ENCODE results near the gene ADNP.
"Not testable (repeated sequence)": the region's sequence is repeated elsewhere in the genome, so short reads cannot be mapped to it uniquely, and the experiment has no call there.

Gene ADNP

DNA sequence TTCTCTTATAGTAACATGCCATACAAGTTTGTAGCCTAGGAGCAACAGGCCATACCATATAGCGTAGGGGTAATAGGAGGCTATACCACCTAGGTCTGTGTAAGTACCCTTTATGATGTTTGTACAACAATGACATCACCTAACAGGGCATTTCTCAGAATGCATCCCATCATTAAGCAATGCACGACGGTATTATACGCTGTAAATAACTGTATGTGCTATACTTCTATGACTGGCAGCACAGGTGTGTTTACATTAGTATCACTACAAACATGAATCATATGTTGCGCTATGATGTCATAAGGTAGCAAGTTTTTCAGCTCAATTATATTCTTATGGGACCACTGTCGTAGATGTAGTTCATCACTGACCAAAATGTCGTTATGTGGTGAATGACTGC is 31.0 kb downstream of the ADNP start:
- no peak for DNase-seq (ENCODE audit: low spot score)

DNA sequence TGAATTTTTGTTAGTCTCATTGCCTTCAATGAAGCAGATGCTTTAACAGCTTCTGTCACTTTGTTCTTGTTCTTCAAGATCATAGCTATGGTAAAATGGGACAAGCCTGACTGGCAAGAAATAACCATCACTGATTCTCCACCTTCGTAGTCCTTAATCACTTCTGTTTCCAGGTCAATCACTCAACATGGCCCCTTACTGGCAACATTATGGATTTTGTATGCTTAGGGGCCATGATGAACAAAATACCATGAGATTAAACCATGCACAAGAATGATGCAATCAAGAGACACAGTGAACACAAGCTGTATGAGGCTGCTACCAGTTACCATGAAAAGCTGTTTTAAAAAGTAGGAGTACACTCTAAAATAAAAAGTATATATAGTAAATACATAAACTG is 32.8 kb downstream of the ADNP start:
- DNase-seq (ENCODE audit: low spot score): no peak

DNA sequence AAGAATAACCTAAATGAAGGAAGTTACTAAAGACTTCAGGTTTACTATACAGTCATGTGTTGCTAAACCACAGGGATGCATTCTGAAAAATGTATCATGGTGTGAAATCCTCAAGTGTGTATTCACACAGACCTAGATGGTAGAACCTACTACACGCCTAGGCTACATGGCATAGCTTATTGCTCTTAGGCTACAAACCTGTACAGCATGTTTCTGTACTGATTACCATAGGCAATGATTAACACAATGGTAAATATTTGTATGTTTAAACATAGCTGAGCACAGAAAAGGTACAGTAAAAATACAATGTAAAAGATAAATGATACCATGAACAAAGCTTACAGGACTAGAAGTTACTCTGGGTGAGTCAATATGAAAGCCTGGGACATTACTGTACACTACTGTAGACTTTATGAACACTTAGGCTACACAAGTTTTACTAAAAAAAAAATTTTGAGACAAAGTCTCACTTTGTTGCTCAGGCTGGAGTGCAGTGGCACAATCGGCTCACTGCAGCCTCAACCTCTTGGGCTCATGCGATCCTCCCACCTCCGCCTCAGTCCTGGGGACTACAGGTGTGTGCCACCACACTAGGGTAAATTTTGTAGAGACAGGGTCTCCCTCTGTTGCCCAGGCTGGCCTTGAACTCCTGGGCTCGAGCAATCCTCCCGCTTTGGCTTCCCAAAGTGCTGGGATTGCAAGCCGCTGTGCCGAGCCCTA is 36.0 kb downstream of the ADNP start:
- no peak for DNase-seq (ENCODE audit: low spot score)

DNA sequence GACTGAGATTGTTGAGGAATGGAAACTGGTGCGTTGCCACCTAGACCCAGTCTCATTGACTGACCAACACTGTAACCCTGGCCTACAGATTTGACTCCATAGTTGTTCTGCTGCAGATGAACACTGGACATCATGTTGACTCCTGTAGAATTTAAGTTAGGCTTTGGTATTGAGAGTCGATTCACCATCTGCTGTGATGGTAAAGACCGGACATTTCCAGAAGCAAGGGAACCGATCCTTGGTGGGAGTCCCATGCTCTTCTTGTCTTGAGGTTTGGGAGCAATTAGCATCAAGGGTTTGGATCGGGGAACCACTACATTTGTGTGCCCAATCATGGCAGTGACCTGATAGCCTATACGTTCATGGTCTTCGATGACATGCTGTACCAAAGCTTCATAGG is 37.6 kb downstream of the ADNP start:
- DNase-seq (ENCODE audit: low spot score): no peak

DNA sequence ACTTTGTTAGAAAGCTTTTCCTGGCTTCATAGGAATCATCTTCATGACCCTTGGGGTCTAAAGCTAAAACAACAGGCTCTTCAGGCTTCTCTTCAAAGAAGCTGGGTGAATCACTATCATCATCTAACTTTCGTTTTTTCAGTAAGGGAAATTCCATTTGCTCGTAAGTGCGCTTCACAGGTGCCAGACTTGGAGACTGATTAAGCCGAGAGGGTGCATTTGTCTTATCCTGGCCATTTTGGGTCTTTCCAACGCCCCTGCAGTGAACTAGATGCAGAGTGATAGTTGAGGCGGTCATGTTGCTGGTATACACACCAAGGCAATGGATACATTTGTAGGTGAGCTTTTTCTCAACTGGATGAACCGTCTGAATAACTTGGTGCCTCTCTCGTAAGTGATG is 38.8 kb downstream of the ADNP start:
- DNase-seq (ENCODE audit: low spot score): no peak

DNA sequence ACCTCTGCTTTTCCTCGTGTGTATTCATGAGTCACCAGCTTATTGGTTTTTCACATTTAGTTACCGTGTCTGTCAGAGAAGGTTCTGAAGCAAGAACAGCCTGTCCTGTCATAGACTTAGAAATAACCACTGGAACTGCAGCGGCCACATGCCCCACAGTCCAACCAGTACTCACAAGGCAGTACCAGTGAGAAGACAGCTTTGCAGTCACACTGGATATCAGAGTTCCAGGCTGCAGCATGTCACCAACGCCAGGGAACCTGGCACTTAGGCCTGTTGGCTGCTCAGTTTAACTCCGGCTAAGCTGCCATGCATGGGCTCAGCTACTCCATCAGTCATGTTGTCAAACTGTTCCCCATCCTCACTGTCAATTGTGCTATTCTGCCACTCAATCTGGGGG is 40.1 kb downstream of the ADNP start:
- no peak for DNase-seq (ENCODE audit: low spot score)

DNA sequence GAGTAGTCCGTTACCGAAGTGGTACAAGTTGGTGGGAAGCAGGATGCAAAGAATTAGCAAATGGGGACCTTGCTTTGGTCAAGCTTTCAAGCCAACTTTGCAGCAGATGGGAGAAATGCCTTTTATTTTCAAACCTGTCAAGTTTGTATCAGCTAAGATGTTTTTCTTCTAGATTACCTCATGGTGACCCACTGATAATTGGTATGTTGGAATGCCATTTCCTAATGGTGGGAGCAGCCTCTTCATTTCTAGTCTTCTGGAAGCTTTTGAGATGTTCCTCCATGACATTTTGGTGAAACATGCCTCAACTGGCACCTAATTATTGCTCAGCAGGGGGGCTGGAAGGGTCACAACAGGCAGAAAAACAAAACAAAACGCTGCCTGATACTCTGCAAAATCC is 43.7 kb downstream of the ADNP start:
- DNase-seq (ENCODE audit: low spot score): no peak

DNA sequence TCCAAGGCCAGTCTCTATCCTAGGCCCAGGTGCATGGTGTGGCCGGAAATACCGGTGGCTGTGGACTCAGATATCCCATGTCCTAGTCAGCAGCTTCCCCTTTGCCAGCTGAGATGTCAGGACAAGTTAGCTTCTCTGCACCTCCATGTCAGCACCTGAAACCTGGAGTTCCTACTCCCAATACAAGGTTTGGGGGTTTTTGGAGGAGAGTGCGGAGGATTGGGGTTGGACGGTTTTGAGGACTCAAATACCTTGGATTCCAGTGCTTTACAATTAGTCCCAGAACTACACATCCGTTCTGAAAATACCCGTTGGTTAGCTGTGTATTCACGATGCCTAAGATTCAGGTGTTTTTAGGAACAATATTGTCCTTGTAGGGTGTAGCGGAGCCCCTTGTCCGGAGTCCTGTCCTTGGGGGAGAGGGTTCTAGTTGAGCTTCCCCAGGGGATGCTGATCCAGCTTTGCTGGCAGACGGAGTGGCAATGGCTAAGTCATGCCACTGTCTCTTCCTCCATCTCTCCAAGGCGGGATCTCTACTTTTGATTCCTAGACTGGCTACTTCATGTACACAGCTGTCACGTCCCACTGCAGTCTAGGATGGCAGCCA is 45.0 kb downstream of the ADNP start:
- DNase-seq (ENCODE audit: low spot score): no peak

DNA sequence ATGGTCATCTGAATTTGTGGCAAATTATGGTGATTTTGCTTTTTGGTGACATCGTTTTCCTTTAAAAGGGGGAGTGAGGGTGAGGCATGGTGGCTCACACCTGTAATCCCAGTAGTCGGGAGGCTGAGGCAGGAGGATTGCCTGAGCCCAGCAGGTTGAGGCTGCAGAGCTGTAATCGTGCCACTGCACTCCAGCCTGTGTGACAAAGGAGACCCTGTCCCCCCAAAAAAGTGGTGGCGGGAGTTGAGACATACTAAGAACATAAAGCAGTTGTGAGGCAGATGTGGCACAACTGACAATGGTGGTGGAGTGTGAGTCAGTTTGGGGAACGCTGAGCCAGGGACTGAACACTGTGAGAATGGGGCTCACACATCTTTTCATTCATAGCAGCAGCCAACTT is 45.5 kb downstream of the ADNP start:
- DNase-seq (ENCODE audit: low spot score): no peak

DNA sequence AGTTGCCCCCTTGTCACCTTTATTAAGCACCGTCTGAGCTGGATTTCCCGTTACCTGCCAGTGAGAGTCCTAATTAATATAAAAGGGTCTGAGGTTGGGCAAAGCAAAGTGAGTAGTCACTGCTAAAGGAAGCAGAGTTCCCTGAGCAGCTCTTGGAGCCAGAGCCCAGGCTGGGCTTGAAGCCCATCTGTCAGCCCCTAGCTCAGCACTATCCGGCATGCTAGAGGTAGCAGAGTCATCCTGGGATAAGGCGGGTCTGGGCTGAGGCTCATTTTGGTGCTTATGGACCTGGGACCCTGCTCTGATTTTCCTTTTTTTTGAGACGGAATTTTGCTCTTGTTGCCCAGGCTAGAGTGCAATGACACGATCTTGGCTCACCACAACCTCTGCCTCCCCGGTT is 46.2 kb downstream of the ADNP start:
- DNase-seq (ENCODE audit: low spot score): no peak

DNA sequence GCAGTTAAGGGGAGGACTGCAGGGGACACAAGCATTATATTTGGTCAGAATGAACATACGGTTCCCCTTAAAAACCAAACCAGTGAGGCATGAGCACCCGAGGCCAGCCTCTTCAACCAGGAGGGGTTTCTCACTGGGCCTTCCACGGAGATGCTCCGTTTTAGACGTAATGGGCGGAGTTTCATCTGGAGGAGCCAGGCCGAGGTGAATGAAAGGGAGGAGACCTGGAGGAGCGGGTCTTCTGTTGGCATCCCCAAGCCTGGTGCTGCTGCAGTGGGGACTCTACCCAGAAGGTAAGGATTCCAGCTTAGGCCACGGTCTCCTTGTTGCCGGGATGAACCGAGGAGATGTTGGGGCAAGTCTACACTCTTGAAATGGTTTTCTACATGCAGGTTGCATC is 47.4 kb downstream of the ADNP start:
- DNase-seq (ENCODE audit: low spot score): no peak

DNA sequence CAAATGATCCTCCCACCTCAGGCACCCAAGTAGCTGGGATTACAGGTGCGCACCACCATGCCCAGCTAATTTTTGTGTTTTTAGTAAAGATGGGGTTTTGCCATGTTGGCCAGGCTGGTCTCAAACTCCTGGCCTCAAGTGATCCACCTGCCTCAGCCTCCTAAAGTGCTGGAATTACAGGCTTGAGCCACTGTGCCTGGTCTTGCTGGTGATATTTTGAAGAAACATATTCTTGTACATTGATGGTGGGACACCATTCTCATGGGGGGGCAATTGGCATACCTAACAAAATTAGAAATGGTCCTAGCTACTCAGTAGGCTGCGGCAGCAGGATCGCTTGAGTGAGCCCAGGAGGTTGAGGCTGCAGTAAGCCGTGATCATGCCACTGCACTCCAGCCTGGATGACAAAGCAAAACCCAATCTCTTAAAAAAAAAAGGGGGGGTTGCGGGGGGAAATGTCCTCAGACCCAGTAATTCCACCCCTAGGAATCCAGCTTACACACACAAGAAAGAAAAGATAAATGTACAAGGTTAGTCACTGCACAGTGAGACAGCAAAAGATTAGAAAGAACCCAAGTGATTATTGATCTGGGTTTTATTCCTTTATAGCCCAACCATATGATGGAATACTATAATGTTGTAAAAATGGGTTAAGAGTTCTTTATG is 49.3 kb downstream of the ADNP start:
- not testable (repeated sequence) for DNase-seq (ENCODE audit: low spot score)

DNA sequence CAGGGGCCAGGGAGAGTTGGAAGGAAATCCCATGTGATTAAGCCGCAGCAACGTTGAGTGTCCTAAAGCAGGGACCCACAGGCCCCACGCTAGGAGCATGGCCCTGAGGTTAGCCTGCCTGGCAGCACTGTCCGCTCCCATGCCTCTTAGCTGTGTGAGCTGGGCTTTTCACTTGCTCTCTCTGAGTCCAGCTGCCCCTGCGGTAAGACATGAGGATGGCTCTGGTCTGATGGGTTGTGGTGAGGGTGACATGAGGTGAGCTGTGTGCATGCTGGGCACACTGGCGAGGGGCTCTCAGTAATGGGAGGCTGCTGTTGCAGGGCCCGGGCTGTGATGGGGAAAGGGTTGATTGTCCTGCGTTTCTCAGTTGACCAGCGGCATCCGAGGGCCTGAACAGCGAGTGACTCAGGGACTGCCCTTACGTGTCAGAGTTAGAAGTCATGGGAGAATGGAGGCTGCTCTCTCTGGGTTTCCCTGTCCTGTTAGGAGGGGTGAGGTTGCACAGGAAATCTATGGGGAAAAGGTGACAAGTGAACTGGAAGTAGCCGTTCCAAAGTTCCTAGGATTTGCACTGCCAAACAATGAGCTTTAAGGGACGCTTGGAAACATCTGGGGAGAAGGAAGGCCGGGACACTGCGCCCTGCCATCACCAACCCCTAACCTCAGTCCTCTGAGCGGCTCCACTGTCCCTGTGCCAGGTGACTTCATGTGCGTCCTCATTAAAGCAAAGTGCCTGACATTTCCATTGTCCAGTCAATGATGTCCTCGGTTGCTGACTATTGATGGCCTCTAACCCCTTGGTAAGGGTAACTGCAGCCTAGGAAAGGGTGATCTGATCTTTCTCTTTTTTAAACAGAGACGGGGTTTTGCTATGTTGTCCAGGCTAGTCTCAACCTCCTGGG is 51.3 kb downstream of the ADNP start:
- no peak for DNase-seq (ENCODE audit: low spot score)

DNA sequence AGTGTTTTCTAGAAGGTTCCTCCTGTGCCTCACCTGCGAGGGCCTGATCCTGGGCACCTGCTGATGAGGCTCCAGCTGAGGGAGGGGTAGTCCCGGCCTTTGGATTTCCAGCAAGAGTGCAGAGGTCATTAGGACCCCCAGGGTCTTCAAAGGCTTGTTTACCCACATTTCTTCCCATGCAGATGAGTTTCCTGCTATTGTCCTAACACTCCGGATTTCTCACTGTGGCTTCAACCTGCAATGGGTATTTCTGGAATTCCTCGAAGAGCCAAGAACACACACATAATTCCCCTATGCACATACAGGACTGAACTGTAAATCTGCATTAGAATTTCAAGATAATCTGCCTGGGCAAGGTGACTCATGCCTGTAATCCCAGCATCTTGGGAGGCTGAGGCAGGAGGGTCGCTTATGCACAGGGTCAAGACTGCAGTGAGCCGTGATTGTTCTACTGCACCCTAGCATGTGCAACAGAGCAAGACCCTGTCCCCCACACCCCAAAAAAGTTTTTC is 53.9 kb downstream of the ADNP start:
- DNase-seq (ENCODE audit: low spot score): no peak

DNA sequence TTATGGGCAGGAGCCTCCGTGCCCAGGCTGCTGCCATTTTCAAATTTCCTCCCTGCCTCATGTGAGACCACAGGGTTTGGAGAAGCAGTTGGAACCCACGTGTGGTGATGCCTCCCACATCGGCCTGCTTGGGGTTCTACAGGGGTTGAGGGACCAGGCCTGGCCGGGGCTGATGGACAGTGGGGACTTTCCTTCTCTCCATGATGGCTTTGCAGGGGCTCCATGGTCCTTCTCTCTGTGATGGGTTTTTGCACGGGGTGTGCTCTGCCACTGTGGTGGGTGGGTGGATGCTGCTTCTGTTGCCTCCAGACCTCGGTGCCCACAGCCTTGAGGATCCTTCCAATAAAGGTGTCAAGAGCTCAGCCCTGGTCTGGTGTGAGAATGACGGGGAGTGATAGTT is 54.4 kb downstream of the ADNP start:
- no peak for DNase-seq (ENCODE audit: low spot score)

DNA sequence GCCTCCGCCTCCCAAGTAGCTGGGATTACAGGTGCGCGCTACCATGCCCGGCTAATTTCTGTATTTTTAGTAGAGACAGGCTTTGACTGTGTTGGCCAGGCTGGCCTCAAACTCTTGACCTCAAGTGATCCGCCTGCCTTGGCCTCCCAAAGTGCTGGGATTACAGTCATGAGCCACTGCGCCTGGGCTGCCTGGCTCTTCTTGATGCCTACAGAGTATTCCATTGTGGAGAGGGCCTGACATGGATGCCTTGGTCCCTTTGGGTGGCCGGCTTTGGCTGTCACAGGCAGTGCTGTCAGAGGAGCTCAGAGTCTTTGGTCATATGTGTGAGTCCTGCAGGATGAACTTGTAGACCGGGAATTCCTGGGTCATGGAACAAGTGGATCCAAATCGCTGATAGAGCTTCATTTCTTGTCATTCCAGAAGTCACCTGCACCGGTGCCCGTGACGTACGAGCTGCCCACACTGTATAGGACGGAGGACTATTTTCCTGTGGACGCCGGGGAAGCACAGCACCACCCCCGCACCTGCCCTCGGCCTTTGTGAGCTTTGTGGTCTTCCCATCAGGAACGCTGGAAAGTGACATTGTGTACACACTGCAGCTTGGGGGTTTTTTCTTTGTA is 55.1 kb downstream of the ADNP start:
- DNase-seq (ENCODE audit: low spot score): no peak

DNA sequence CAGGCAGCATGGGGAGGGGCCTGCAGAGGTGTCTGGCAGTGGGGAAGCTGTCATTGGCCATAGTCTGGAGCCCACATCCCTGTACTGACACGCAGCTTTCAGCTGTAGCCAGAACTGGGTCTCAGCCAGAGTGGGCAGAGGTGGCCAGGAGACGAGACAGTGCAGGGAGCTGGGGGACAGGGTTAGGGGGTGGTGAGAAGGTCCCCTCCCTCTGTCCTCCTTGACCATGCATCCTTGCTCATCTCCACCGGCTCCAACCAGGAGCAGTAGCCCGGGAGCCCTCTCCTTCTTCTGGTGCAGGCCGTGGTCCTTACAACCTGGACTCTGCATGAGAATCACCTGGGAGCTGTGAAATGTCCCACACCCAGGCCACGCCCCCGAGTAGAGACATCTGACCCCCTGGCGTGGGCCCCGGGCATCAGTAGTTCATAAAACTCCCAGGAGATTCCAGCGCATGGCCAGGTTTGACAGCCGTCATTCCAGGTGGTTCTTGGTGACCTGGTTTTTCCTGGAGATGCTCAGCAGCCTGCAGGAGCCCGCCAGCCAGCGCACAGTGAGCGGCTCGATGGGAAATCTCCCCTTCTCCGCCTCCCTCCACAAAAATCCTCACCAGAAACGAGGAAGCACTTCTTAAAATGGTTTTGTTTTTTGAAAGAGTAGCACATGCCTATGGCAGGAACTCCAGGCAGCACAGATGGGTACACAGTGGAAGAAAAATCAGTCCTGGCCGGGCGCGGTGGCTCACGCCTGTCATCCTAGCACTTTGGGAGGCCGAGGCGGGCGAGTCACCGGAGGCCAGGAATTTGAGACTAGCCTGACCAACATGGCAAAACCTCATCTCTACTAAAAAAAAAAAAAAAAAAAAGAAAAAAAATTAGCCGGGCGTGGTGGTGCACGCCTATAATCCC is 56.2 kb downstream of the ADNP start:
- no peak for DNase-seq (ENCODE audit: low spot score)

DNA sequence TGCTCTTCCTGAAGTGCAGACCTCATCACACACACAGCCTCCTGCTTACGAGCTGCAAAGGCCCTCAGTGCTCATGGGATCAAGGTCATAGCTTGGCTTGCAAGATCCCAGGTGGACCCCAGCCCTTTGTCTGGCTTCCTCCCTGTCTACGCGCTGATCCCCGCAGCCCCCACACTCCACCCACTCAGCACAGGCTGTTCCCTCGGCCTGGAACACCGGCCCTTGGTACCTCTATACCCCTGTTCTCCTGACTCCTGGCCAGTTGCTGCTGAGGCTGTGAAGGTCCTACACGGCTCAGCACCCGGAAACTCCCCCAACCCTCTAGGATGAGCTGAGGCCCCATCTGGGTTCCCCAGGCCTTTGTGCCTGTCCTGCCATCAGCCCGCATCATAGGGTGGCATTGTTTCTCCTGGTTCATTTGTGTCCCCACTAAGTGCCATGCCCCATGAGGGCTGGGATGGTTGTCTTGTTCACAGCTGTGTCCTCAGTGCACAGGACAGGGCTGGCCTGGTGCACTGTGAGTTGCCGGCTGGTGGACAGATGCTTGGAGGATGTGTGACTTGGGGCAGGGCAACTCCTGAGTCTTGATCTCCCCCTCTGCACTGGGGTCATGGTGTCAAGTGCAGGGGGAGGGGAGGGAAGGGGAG is 57.0 kb downstream of the ADNP start:
- DNase-seq (ENCODE audit: low spot score): no peak

DNA sequence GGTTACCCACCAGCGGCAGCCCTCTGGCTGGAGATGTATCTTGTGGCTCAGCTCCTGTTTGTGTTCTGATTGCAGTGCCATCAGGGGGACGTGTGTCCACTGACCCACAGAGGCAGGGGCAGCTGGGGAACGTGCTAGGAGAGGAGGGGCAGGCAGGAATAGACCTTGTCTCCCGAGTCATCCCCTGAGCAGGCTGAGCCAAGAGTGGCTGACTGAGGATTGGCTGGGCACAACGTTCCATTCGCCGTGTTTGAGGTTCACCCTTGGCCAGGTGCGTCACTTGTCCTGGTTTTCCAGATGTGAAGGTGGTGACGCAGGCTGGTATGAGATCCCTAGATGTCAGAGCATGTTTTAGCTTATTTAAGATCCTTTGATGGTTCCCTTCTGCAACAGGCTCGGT is 57.7 kb downstream of the ADNP start:
- no peak for DNase-seq (ENCODE audit: low spot score)

Measured in globus pallidus (tissue), 1 donor.